Activated CD4-positive, alpha-beta T cell treated with anti-CD3 and anti-CD28 coated beads, Interleukin-2, Interleukin-6, amounts not matched to agents 100 ng/mL and 50 ng/mL, durations not matched to agents 16 hours and 8 hours (primary cell): ENCODE measurements around the gene CNOT10.

Experiments used
- DNase-seq: peaks from one replicate; pipeline ENCODE4 v3.0.0-alpha.2; 2020

Gene CNOT10

DNA sequence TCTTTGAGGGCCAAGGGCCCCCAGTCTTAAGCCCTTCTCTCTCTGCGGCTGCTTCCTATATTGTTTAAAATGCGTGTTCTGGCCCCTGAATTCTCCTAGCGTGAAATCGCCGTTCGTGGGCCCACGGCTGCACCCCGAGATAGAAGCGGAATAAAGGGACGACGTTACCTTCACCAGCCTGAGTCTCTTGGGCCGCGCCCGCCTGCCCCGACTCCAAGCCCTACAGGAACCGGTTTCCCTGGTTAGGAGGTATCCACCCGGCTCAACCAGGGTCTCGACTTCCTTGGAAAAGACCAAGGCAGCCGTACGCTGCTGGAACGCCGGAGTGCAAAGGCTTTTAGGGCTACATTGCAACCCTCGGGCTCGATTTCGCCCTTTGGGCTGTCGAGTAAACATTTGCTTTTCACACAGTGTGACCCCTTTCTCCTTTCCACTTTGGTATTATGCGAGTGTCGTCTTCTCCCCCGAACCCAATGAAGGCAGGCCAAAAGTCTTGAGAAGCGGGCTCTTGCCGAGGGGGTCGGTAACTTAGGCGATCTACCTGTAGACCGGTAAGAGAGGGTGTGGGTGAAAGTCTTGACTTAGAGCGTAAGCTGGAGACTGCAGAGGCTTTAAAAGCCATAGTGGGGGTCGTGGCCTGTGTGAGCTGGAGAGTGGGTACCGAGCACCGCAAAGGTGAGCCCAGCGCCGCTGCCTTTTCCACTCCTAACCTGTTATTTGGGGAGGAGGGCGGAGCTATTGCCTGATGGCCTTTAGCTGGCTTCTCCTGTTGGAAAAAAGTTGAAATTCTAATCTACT lies 134.8 kb downstream of the CNOT10 start:
- no peak for DNase-seq

GRCh38 chr3:32820430-32820829 lies 135.4 kb downstream of the CNOT10 start:
- no peak for DNase-seq

DNA sequence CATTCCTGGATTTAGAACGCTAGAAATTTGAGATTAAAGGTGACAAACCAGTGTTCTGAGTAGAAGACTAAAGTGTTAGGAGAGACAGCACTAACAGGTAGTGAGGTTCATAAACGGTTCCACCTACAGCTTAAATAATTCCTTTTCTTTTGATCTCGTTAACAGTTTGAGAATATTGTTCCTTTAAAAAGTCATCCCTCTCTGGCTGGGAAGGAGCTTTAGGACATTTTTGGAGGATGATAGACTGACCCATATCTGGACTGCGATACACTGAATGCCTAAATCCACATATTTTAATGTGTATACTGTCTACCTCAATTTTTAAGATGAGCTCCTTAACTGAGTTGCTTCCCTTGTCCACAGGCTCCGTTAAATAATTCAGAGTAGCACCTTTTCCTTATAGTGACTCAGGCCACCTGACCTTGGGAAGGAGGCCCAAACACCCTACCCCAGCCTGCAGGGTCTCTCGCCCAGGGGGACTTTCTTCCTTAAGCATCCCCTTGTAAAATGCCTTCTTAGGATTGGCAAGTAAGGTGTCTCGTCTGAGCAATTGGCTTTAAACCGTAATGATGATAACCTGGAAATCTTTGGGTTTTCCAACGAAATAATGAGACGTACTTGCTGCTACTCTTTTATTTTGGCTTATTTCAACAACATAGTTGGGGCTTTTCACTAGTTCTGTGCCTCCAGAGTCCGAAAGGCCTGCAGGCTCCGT lies 136.1 kb downstream of the CNOT10 start:
- DNase-seq, result no peak

- no peak for DNase-seq
Observed at GRCh38 chr3:32821686-32822296, 136.8 kb downstream of the CNOT10 start.

DNA sequence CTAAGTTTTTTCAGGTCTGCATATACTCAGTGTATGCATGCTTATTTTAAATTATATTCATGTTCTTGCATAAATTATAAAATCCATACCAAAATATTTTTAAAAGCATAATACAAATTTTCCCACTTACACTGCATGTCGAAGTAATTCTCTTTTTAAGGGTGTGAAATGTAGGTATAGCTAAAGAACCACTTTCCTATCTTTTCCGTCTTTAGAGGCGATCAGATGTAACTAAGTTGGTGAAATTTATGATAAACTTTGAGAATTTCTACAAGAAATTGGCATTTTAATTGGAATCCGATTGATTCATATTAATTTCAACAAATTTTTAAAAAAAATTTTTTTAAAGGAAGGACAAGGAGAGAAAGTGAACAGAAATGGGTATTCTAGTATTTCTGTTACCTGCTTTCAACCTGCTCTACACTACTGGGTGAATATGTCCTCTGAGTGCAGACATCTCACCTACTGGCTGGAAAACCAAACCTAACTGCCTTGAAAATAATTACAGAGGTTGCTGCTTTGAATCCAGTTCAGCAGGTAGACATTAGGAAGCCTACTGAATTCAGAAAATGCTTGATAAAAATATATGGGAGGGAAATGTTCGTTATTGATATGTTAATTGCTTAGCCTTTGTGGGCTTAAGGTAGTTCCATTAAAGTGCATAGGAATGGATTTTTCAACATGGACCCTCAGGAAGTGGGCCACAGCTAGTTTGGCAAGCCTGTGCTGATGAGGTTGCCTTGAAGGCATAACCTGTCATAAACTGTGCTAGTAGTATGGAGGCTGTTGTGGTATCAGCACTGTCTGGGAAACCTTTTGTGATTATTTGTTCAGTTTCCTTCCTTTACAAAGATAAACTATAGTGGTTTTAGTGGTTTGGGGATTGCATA lies 137.9 kb downstream of the CNOT10 start:
- no peak for DNase-seq
